IgD-negative memory B cell (primary cell): ENCODE data around the gene ATP4B. TPM values are rescaled to one million over a fixed set of nuclear protein-coding genes. Genes with fewer than 3 reads are reported as not detected.

ENCODE experiments used
- H3K27ac Mint-ChIP-seq, 3 donors: one replicate each; pipeline ENCODE4 v1.8.0; 2020 to 2022; ENCODE audit warnings: mild to moderate bottlenecking in 3 of 3, mixed read lengths in 3 of 3, moderate library complexity in 1 of 3
- H3K27me3 Mint-ChIP-seq: one replicate; pipeline ENCODE4 v1.8.0; 2021; ENCODE audit warnings: mixed read lengths
- H3K36me3 Mint-ChIP-seq: one replicate; pipeline ENCODE4 v1.8.0; 2020; ENCODE audit warnings: mild to moderate bottlenecking, mixed read lengths
- H3K4me1 Mint-ChIP-seq, 3 donors: one replicate each; pipeline ENCODE4 v1.8.0; 2020 to 2022; ENCODE audit warnings: mixed read lengths in 3 of 3, mild to moderate bottlenecking in 1 of 3
- H3K4me3 Mint-ChIP-seq, 4 donors: one replicate each; pipeline ENCODE4 v1.8.0; 2020 to 2022; ENCODE audit warnings: mild to moderate bottlenecking in 4 of 4, mixed read lengths in 4 of 4, moderate library complexity in 3 of 4
- H3K9me3 Mint-ChIP-seq, 3 donors: one replicate each; pipeline ENCODE4 v1.8.0; 2020 to 2021; ENCODE audit warnings: mixed read lengths in 3 of 3, mild to moderate bottlenecking in 1 of 3
- polyA plus RNA-seq: library from polyadenylated mRNA; unstranded; fragments of 300-500 nt; fragmentation: Illumina TruSeq; gene quantifications from one replicate; pipeline ENCODE4 v1.2.3, GENCODE V29; 2021

ATP4B gene
- polyA plus RNA-seq, 1 donor from 2014 or later = not detected

- peaks cover 20% of the 10 kb centered on the region for H3K36me3 Mint-ChIP-seq
- H3K27ac Mint-ChIP-seq = no peak overlapping the region
- no peaks in the 10 kb centered on the region for H3K9me3 Mint-ChIP-seq
- H3K27me3 Mint-ChIP-seq = no peaks in the 10 kb centered on the region
- H3K4me1 Mint-ChIP-seq = peaks cover 5% of the 10 kb centered on the region in 3 donors
- no peak overlapping the region for H3K4me3 Mint-ChIP-seq
Measured at GRCh38 chr13:113638173-113638746, 19.7 kb downstream of the ATP4B start.

GRCh38 chr13:113637262-113638160 lies 20.5 kb downstream of the ATP4B start:
- no peaks in the 10 kb centered on the region for H3K27me3 Mint-ChIP-seq
- no peak overlapping the region for H3K27ac Mint-ChIP-seq
- peaks cover 22% of the 10 kb centered on the region for H3K36me3 Mint-ChIP-seq
- peaks cover 0 to 2% (median 0%) of the 10 kb centered on the region in 3 donors for H3K4me1 Mint-ChIP-seq
- H3K4me3 Mint-ChIP-seq = no peak overlapping the region
- H3K9me3 Mint-ChIP-seq = no peaks in the 10 kb centered on the region

- H3K36me3 Mint-ChIP-seq = peaks cover 20% of the 10 kb centered on the region
- no peak overlapping the region for H3K27ac Mint-ChIP-seq
- no peaks in the 10 kb centered on the region for H3K9me3 Mint-ChIP-seq
- H3K4me3 Mint-ChIP-seq = no peak overlapping the region
- H3K27me3 Mint-ChIP-seq = no peaks in the 10 kb centered on the region
- no peaks in the 10 kb centered on the region for H3K4me1 Mint-ChIP-seq
Measured at GRCh38 chr13:113636266-113636963, 21.6 kb downstream of the ATP4B start.

- Mint-ChIP-seq H3K4me1 (no peaks in the 10 kb centered on the region), H3K4me3 (no peak overlapping the region), H3K27ac (no peak overlapping the region), H3K36me3 (peaks cover 18% of the 10 kb centered on the region), H3K9me3 (no peaks in the 10 kb centered on the region), H3K27me3 (no peaks in the 10 kb centered on the region)
Measured at GRCh38 chr13:113635709-113636108, 22.3 kb downstream of the ATP4B start.

- H3K36me3 Mint-ChIP-seq = peaks cover 14% of the 10 kb centered on the region
- H3K9me3 Mint-ChIP-seq = no peaks in the 10 kb centered on the region
- H3K4me1 Mint-ChIP-seq = no peaks in the 10 kb centered on the region
- H3K4me3 Mint-ChIP-seq = no peak overlapping the region
- H3K27me3 Mint-ChIP-seq = no peaks in the 10 kb centered on the region
- peak overlapping the region in 1 of 3 donors; percentile 39 for H3K27ac Mint-ChIP-seq
Measured at GRCh38 chr13:113635048-113635420, 23.0 kb downstream of the ATP4B start.

GRCh38 chr13:113634279-113635047 lies 23.5 kb downstream of the ATP4B start:
- H3K9me3 Mint-ChIP-seq = no peaks in the 10 kb centered on the region
- H3K36me3 Mint-ChIP-seq = peaks cover 9% of the 10 kb centered on the region
- H3K27me3 Mint-ChIP-seq = no peaks in the 10 kb centered on the region
- no peaks in the 10 kb centered on the region for H3K4me1 Mint-ChIP-seq
- no peak overlapping the region for H3K4me3 Mint-ChIP-seq
- H3K27ac Mint-ChIP-seq = peak overlapping the region in 1 of 3 donors; percentile 31

- H3K4me3 Mint-ChIP-seq = no peak overlapping the region
- H3K27me3 Mint-ChIP-seq = no peaks in the 10 kb centered on the region
- peak overlapping the region in 1 of 3 donors; percentile 31 for H3K27ac Mint-ChIP-seq
- no peaks in the 10 kb centered on the region for H3K9me3 Mint-ChIP-seq
- H3K36me3 Mint-ChIP-seq = peaks cover 9% of the 10 kb centered on the region
- H3K4me1 Mint-ChIP-seq = no peaks in the 10 kb centered on the region
Measured at GRCh38 chr13:113633485-113633873, 24.5 kb downstream of the ATP4B start.

- Mint-ChIP-seq H3K27me3 (no peaks in the 10 kb centered on the region), H3K36me3 (peaks cover 10% of the 10 kb centered on the region), H3K4me1 (no peaks in the 10 kb centered on the region), H3K4me3 (no peak overlapping the region), H3K27ac (no peak overlapping the region), H3K9me3 (no peaks in the 10 kb centered on the region)
Measured at GRCh38 chr13:113632706-113633484, 25.1 kb downstream of the ATP4B start.

GRCh38 chr13:113631341-113632095 lies 26.5 kb downstream of the ATP4B start:
- H3K9me3 Mint-ChIP-seq = no peaks in the 10 kb centered on the region
- H3K27me3 Mint-ChIP-seq = no peaks in the 10 kb centered on the region
- peak overlapping the region in 1 of 4 donors; percentile 47 for H3K4me3 Mint-ChIP-seq
- no peak overlapping the region for H3K27ac Mint-ChIP-seq
- H3K4me1 Mint-ChIP-seq = no peaks in the 10 kb centered on the region
- peaks cover 9% of the 10 kb centered on the region for H3K36me3 Mint-ChIP-seq

GRCh38 chr13:113630804-113631203 lies 27.2 kb downstream of the ATP4B start:
- H3K9me3 Mint-ChIP-seq = no peaks in the 10 kb centered on the region
- H3K27ac Mint-ChIP-seq = no peak overlapping the region
- no peak overlapping the region for H3K4me3 Mint-ChIP-seq
- no peaks in the 10 kb centered on the region for H3K4me1 Mint-ChIP-seq
- H3K27me3 Mint-ChIP-seq = no peaks in the 10 kb centered on the region
- peaks cover 9% of the 10 kb centered on the region for H3K36me3 Mint-ChIP-seq

- Mint-ChIP-seq H3K4me3 (no peak overlapping the region), H3K27me3 (no peaks in the 10 kb centered on the region), H3K4me1 (no peaks in the 10 kb centered on the region)
Measured at GRCh38 chr13:113630296-113630695, 27.7 kb downstream of the ATP4B start.

GRCh38 chr13:113629866-113630265 lies 28.1 kb downstream of the ATP4B start:
- H3K9me3 Mint-ChIP-seq = no peaks in the 10 kb centered on the region
- no peak overlapping the region for H3K27ac Mint-ChIP-seq
- H3K4me3 Mint-ChIP-seq = no peak overlapping the region
- no peaks in the 10 kb centered on the region for H3K4me1 Mint-ChIP-seq
- peaks cover 9% of the 10 kb centered on the region for H3K36me3 Mint-ChIP-seq
- no peaks in the 10 kb centered on the region for H3K27me3 Mint-ChIP-seq

More at GRCh38 chr13:113630296-113630695, 27.7 kb downstream of the ATP4B start:
- peaks cover 9% of the 10 kb centered on the region for H3K36me3 Mint-ChIP-seq
- H3K9me3 Mint-ChIP-seq = no peaks in the 10 kb centered on the region
- H3K27ac Mint-ChIP-seq = no peak overlapping the region

- H3K36me3 Mint-ChIP-seq = peaks cover 12% of the 10 kb centered on the region
- no peak overlapping the region for H3K4me3 Mint-ChIP-seq
- H3K4me1 Mint-ChIP-seq = no peaks in the 10 kb centered on the region
- H3K9me3 Mint-ChIP-seq = no peaks in the 10 kb centered on the region
- no peak overlapping the region for H3K27ac Mint-ChIP-seq
- H3K27me3 Mint-ChIP-seq = no peaks in the 10 kb centered on the region
Measured at GRCh38 chr13:113628291-113629270, 29.4 kb downstream of the ATP4B start.
